H1 (cell line): ENCODE measurements around the gene MXRA7.

ENCODE experiments used
- CTBP2 ChIP-seq: IDR thresholded peaks from 2 replicates; pipeline ENCODE4 v1.7.0; 2011; ENCODE audit warnings: borderline replicate concordance, mild to moderate bottlenecking, moderate library complexity, mixed read lengths, low read length; ENCODE audit not compliant: insufficient read depth, insufficient read length
- EP300 ChIP-seq, 2 experiments: IDR thresholded peaks; 1 replicate in 1 of 2; 2 replicates in 1 of 2; pipeline ENCODE4 v1.6.1; 2011 to 2012; ENCODE audit warnings: low read depth in 2 of 2, low read length in 2 of 2, mild to moderate bottlenecking in 2 of 2, borderline replicate concordance in 1 of 2, inconsistent platforms in 1 of 2, moderate library complexity in 1 of 2
- FOSL1 ChIP-seq: IDR thresholded peaks from 2 replicates; pipeline ENCODE4 v1.6.1; 2011; ENCODE audit warnings: mild to moderate bottlenecking, low read depth, low read length, moderate library complexity; ENCODE audit not compliant: insufficient read depth
- POLR2A ChIP-seq, 2 experiments: IDR thresholded peaks; 1 replicate in 1 of 2; 2 replicates in 1 of 2; pipeline ENCODE4 v1.6.1; 2011; ENCODE audit warnings: low read depth in 2 of 2, low read length in 2 of 2, mild to moderate bottlenecking in 2 of 2; ENCODE audit errors: control extremely low read depth in 1 of 2
- SP1 ChIP-seq: IDR thresholded peaks from 2 replicates; pipeline ENCODE4 v1.6.1; 2011; ENCODE audit warnings: low read depth, low read length
- SP4 ChIP-seq: IDR thresholded peaks from 2 replicates; pipeline ENCODE4 v1.6.1; 2012; ENCODE audit warnings: low read length, inconsistent platforms
- YY1 ChIP-seq: IDR thresholded peaks from 2 replicates; pipeline ENCODE4 v1.6.1; 2011; ENCODE audit warnings: low read depth, mild to moderate bottlenecking, low read length
- TF ChIP-seq, protein P1 (sequence below): IDR thresholded peaks from 2 replicates; pipeline ENCODE4 v1.6.1; 2011; ENCODE audit warnings: low read depth, mild to moderate bottlenecking, low read length; ENCODE audit not compliant: insufficient read depth
- TF ChIP-seq, protein P2 (sequence below), 3 experiments: IDR thresholded peaks; 1 replicate in 2 of 3; 2 replicates in 1 of 3; pipeline versions ENCODE4 v1.5.1 to v1.6.1; 2011; ENCODE audit warnings: low read length in 3 of 3, mild to moderate bottlenecking in 3 of 3, inconsistent platforms in 2 of 3, low read depth in 1 of 3, moderate library complexity in 1 of 3; ENCODE audit not compliant: insufficient read depth in 1 of 3; ENCODE audit errors: control extremely low read depth in 1 of 3
- TF ChIP-seq, protein P3 (sequence below): IDR thresholded peaks from 2 replicates; pipeline ENCODE4 v1.6.1; 2012; ENCODE audit warnings: inconsistent platforms
- TF ChIP-seq, protein P4 (sequence below): IDR thresholded peaks from 2 replicates; pipeline ENCODE4 v1.6.1; 2011; ENCODE audit warnings: low read length, improper control_type of control experiment

DNA sequence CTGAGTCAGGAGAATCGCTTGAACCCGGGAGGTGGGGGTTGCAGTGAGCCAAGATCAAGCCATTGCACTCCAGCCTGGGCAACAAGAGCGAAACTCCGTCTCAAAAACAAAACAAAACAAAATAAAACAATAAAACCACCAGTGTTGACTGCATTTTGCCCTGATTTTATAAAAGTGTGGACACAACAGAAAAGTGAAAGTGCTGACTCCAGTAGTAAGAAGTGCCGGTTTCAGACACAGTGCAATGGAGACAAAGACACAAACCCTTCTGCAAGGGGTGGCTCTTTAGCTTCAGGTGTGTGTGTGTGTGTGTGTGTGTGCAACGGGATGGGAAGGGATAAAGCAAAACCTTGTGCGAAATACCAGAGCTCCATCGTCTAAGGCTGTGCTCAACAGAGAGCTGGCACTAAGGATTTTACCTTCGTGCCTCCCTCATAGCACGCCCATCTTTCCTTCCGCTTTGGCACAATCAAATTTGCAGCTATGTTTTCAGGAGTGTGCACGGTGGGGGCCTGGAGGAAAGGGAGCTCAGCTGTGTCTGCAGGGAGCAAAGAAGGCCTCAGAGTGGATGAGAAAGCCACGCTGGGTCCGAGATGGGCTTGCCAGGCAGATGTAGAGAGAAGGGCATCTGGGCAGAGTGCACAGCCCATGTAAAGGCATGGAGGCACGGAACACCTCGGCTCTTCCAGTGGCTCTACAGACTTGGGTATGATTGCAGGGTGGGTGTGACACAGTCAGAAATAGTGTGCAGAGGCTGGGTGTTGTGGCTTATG, 15.5 kb downstream of the MXRA7 start:
- TF ChIP-seq, protein P1, sequence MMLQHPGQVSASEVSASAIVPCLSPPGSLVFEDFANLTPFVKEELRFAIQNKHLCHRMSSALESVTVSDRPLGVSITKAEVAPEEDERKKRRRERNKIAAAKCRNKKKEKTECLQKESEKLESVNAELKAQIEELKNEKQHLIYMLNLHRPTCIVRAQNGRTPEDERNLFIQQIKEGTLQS: no peak
- TF ChIP-seq, protein P2, sequence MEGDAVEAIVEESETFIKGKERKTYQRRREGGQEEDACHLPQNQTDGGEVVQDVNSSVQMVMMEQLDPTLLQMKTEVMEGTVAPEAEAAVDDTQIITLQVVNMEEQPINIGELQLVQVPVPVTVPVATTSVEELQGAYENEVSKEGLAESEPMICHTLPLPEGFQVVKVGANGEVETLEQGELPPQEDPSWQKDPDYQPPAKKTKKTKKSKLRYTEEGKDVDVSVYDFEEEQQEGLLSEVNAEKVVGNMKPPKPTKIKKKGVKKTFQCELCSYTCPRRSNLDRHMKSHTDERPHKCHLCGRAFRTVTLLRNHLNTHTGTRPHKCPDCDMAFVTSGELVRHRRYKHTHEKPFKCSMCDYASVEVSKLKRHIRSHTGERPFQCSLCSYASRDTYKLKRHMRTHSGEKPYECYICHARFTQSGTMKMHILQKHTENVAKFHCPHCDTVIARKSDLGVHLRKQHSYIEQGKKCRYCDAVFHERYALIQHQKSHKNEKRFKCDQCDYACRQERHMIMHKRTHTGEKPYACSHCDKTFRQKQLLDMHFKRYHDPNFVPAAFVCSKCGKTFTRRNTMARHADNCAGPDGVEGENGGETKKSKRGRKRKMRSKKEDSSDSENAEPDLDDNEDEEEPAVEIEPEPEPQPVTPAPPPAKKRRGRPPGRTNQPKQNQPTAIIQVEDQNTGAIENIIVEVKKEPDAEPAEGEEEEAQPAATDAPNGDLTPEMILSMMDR (IDR thresholded peaks at IDR 0.05; ENCODE audit: control extremely low read depth in 1 of 3, insufficient read depth in 1 of 3, low read depth in 1 of 3, low read length in 3 of 3): no peak
- TF ChIP-seq SP4 (no peak), YY1 (no peak), EP300 (IDR thresholded peaks at IDR 0.05; ENCODE audit: borderline replicate concordance in 1 of 2, low read depth in 2 of 2, low read length in 2 of 2) (no peak), FOSL1 (no peak), POLR2A (IDR thresholded peaks at IDR 0.05; ENCODE audit: control extremely low read depth in 1 of 2, low read depth in 2 of 2, low read length in 2 of 2) (no peak), CTBP2 (no peak), SP1 (no peak)
- TF ChIP-seq, protein P3, sequence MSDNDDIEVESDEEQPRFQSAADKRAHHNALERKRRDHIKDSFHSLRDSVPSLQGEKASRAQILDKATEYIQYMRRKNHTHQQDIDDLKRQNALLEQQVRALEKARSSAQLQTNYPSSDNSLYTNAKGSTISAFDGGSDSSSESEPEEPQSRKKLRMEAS: no peak
- TF ChIP-seq, protein P4, sequence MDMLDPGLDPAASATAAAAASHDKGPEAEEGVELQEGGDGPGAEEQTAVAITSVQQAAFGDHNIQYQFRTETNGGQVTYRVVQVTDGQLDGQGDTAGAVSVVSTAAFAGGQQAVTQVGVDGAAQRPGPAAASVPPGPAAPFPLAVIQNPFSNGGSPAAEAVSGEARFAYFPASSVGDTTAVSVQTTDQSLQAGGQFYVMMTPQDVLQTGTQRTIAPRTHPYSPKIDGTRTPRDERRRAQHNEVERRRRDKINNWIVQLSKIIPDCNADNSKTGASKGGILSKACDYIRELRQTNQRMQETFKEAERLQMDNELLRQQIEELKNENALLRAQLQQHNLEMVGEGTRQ: no peak
